Left ventricle myocardium inferior (tissue), 1 donor: ENCODE measurements around the gene PHGDH. TPM values are rescaled to one million over a fixed set of nuclear protein-coding genes. Genes with fewer than 3 reads are reported as not detected.

ENCODE experiments used
- DNase-seq: peaks from one replicate; pipeline ENCODE4 v3.0.0-alpha.2; 2020
- H3K27ac ChIP-seq: fragments of 200-600 bp; replicated peaks from 2 replicates; pipeline ENCODE4 v1.8.0; 2021
- H3K27me3 ChIP-seq: fragments of 200-600 bp; 2 replicates; pipeline ENCODE4 v1.8.0; 2021; ENCODE audit warnings: low read depth
- H3K36me3 ChIP-seq: fragments of 200-600 bp; 2 replicates; pipeline ENCODE4 v1.8.0; 2021
- H3K4me1 ChIP-seq: fragments of 200-600 bp; 2 replicates; pipeline ENCODE4 v1.8.0; 2021
- H3K4me3 ChIP-seq: fragments of 200-600 bp; 2 replicates; pipeline ENCODE4 v1.8.0; 2021; ENCODE audit warnings: mild to moderate bottlenecking, moderate library complexity
- H3K9me3 ChIP-seq: fragments of 200-600 bp; replicated peaks from 2 replicates; pipeline ENCODE4 v1.8.0; 2021
- CTCF ChIP-seq: fragments of 200-600 bp; IDR thresholded peaks from 2 replicates; pipeline ENCODE4 v1.8.0; 2021; ENCODE audit warnings: antibody characterized with exemption, mild to moderate bottlenecking, borderline replicate concordance
- intact Hi-C: fragments of 100-400 bp; cut with micrococcal nuclease; formaldehyde crosslinking; loops from one replicate; pipeline ENCODE4 v1.11.0; 2022
- total RNA-seq: library from RNA; stranded (reverse); fragmentation: NEBNext Ultra II Directional; extraction: Animal tissue kit (Norgen Biotek cat#: 25700); gene quantifications from one replicate; pipeline ENCODE4 v1.2.1, GENCODE V29; 2021
- donor health status: DM: no; HTN: yes; CAD: no; lungs with severe emphysema.

The PHGDH gene
- total RNA-seq, 1 donor from 2014 or later: 6.4 TPM

DNA sequence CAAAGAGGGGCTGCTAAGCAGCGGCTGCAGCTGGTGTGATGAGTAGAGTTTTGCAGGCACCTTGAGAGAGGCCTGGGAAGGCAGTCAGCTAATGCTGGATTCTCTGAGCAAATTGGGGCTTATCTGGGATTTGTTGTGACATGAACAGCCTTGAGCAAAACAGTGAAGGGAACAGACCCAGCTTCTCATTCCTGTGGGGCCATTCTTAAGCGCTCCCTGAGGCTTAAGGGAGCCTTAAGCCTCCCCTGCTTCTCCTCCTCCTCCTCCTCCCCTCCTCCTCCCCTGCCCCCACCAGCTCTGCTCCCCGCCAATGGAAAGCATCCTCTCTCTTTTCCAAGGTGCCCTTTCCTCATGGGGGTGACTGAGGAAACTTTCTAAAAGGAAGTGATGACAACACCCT, 35.7 kb downstream of the PHGDH start:
- intact Hi-C loops: no loop called here
- Histone ChIP-seq H3K9me3 (no peaks in the 10 kb centered on the region), H3K4me3 (no peak overlapping the region), H3K36me3 (no peaks in the 10 kb centered on the region), H3K27me3 (no peaks in the 10 kb centered on the region), H3K4me1 (peaks cover 29% of the 10 kb centered on the region), H3K27ac (peak overlapping the region; percentile 8)
- no peak for TF ChIP-seq CTCF
- DNase-seq: no peak

DNA sequence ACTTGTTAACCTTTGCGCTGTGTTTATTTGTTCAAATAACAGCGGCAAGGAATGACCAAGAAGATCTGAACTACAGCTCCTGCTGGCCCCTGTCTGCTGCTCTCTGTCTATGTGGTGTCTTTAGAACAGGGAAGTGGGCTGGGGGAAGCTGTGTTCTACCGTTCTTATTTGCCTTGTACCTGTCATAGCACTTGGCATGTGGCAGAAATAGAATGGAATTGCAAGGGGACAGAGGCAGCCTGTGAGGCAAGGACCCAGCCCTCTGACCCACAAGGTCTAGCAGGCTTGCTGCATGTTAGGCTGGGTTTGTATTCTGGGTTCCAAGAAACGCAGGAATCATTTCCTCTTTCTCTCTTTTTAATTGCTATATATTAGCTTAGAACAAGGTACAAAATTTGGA, 36.3 kb downstream of the PHGDH start:
- Histone ChIP-seq H3K4me1 (peaks cover 23% of the 10 kb centered on the region), H3K27me3 (no peaks in the 10 kb centered on the region), H3K36me3 (no peaks in the 10 kb centered on the region), H3K4me3 (no peak overlapping the region), H3K9me3 (no peaks in the 10 kb centered on the region), H3K27ac (no peak overlapping the region)
- DNase-seq: no peak
- intact Hi-C loops: no loop called here
- no peak for TF ChIP-seq CTCF

DNA sequence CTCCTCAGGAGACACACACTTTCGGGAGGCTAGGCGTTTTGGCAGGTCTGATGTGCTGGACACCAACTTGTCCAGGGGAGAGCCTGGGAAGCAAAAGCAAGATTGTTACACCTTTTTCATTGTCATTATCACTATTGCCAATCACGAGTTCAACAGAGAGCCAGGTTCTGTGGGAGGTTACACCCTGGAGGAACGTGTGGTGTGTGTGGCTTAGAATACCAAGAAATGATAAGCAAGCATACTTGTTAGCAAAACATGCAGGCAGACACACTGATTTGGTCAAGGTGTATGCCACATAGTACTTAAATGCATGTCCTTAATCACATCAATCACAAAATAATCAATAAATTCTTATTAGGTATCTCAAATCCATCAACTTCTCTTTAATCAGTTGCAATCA, 40.9 kb downstream of the PHGDH start:
- DNase-seq: no peak
- intact Hi-C loops: no loop called here

DNA sequence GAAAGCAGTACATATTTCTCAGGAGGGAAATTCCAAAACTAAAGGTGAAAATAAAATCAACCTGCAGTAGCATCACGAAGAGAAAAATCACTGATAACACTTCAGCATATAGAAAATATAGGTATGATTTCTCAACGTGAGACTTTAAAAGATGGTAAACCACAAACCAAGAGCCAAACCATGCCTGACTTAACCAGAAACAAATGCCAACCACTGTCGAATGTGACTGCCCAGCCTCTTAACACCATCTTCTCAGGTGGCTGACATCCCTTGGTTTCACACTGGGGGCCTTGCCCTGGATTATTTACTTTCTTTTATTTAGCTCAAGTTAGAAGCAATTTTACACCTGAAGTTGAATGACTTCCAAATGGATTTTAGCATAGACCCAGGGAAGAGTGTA, 46.9 kb downstream of the PHGDH start:
- Histone ChIP-seq H3K4me1 (no peaks in the 10 kb centered on the region), H3K36me3 (peaks cover 3% of the 10 kb centered on the region), H3K4me3 (no peak overlapping the region), H3K27me3 (peaks cover 5% of the 10 kb centered on the region), H3K9me3 (no peaks in the 10 kb centered on the region), H3K27ac (no peak overlapping the region)
- intact Hi-C loops: no loop called here
- TF ChIP-seq CTCF: no peak
- no peak for DNase-seq

More for the DNA sequence above, 40.9 kb downstream of the PHGDH start:
- Histone ChIP-seq H3K4me1 (peaks cover 2% of the 10 kb centered on the region), H3K27me3 (peaks cover 5% of the 10 kb centered on the region), H3K4me3 (no peak overlapping the region), H3K27ac (no peak overlapping the region), H3K9me3 (no peaks in the 10 kb centered on the region), H3K36me3 (no peaks in the 10 kb centered on the region)
- TF ChIP-seq CTCF: no peak

DNA sequence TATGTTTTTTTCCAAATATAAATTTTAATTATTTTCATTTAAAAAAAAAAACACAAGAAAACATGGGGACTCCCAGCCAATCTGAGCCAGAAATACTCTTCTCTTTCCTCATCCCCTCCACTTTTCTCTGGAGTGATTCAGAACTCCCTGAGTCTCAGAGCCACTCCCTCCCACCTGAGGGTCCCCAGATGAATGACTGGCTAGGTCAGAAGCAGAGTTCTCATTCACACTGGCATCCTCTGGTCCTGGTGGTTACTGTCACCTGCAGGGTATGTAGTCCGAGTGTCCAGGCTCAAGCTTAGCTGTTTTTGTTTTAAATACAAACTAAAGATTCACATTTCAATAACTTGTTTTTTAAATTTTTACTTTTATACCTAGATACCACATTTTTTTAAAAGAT, 50.7 kb downstream of the PHGDH start:
- DNase-seq: no peak
- H3K27me3 ChIP-seq: no peaks in the 10 kb centered on the region
- H3K36me3 ChIP-seq: peaks cover 3% of the 10 kb centered on the region
- H3K4me3 ChIP-seq: no peak overlapping the region
- H3K4me1 ChIP-seq: peaks cover 15% of the 10 kb centered on the region
- TF ChIP-seq CTCF: no peak
- intact Hi-C loops: no loop called here
- no peak overlapping the region for H3K27ac ChIP-seq
- H3K9me3 ChIP-seq: peaks cover 8% of the 10 kb centered on the region

- TF ChIP-seq CTCF: no peak
- peaks cover 8% of the 10 kb centered on the region for H3K9me3 ChIP-seq
- intact Hi-C loops: no loop called here
- H3K36me3 ChIP-seq: peaks cover 3% of the 10 kb centered on the region
- DNase-seq: no peak
- no peak overlapping the region for H3K4me3 ChIP-seq
- no peak overlapping the region for H3K27ac ChIP-seq
- H3K27me3 ChIP-seq: no peaks in the 10 kb centered on the region
- peaks cover 16% of the 10 kb centered on the region for H3K4me1 ChIP-seq
These were observed 51.2 kb downstream of the PHGDH start for GRCh38 chr1:119762953-119763352.
